ENCODE data around the gene INPPL1.

GRCh38 chr11:72237112-72237931 lies 12.8 kb downstream of the INPPL1 start:
- TF ChIP-seq POLR2A (IDR thresholded peaks at IDR 0.05; ENCODE audit: low read depth, low read length), result no peak
- TF ChIP-seq TAF1 (IDR thresholded peaks at IDR 0.05; ENCODE audit: borderline replicate concordance, low read depth, low read length), result no peak
- peak; percentile 42; the same call in 1 of the 2 replicates for TF ChIP-seq POLR2AphosphoS5 (IDR thresholded peaks at IDR 0.05; ENCODE audit: low read depth, low read length)
